ENCODE measurements around the gene C7orf33.
A peak's percentile ranks its signal among the peaks of the same experiment; 100 is the strongest.

The C7orf33 gene

DNA sequence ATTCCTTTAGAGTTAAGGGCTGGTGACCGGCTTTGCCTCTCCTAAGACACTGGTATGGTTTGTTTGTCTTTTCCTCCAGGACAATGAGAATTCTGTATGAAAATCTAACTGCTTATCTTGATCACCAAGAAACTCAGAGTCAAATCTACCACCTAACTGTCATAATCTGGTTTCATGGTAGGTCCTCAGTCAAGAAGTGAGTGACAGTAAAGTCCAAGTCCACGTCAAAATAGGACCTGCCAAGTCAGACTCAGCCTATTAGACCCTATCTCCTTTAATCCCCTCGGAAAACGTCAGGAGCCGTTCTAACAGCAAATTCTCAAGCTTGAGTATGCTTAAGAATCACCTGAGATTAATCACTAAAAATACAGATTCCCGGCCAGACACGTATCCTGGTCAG is 37.4 kb downstream of the C7orf33 start:
- Histone ChIP-seq H3K36me3 (no peaks in the 10 kb centered on the region), H3K9me3 (replicated peaks in 1 of 11) (peaks cover 0 to 6% (median 0%) of the 10 kb centered on the region in 11 experiments; a peak in 1 of 22 replicates), H3K4me1 (peaks cover 17 to 60% (median 33%) of the 10 kb centered on the region in 10 experiments), H3K27ac (no peak overlapping the region), H4K20me1 (no peaks in the 10 kb centered on the region), H3K27me3 (no peaks in the 10 kb centered on the region), H3K9ac (no peak overlapping the region), H3K4me3 (no peak overlapping the region), H3K4me2 (peak overlapping the region in 9 of 11 experiments; percentile 5 to 45 (median 11); a peak in 6 of 22 replicates)
- TF ChIP-seq Cebpa-rat (IDR thresholded peaks at IDR 0.05): no peak

DNA sequence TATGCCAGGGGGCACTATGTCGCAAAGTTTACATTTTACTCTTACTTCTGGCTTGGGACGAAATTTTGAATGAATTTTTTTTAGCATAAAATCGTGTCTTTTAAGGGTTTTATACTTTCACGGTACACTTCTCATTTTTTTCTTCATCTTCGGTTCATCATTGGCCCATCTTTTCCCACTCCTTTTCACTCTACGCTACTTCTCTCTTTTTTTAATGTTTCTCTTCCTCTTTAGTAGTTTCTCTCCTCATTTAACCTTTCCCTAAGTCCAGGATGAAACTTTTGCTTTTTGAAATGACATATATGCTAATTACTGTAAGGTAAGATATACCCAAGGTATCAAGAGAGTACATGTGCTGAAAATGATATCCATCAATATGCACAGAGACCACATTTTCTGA is 39.5 kb downstream of the C7orf33 start:
- no peaks in the 10 kb centered on the region for H4K20me1 ChIP-seq
- H3K27ac ChIP-seq: no peak overlapping the region
- no peaks in the 10 kb centered on the region for H3K36me3 ChIP-seq
- peaks cover 0 to 6% (median 0%) of the 10 kb centered on the region in 11 experiments; a peak in 1 of 22 replicates for H3K9me3 ChIP-seq (replicated peaks in 1 of 11)
- H3K4me1 ChIP-seq: peaks cover 0 to 50% (median 19%) of the 10 kb centered on the region in 10 experiments; a peak in 16 of 20 replicates
- H3K9ac ChIP-seq: no peak overlapping the region
- peak overlapping the region in 3 of 11 experiments; percentile 31 to 70 (median 65); a peak in 6 of 22 replicates for H3K4me2 ChIP-seq
- TF ChIP-seq Cebpa-rat (IDR thresholded peaks at IDR 0.05): no peak
- no peak overlapping the region for H3K4me3 ChIP-seq
- H3K27me3 ChIP-seq: no peaks in the 10 kb centered on the region

- Histone ChIP-seq H3K4me2 (peak overlapping the region in 1 of 11 experiments; percentile 38; a peak in 2 of 22 replicates), H3K9me3 (replicated peaks in 1 of 11) (peaks cover 0 to 6% (median 0%) of the 10 kb centered on the region in 11 experiments; a peak in 1 of 22 replicates), H3K27me3 (no peaks in the 10 kb centered on the region), H3K27ac (no peak overlapping the region), H3K9ac (no peak overlapping the region), H3K4me1 (peaks cover 0 to 31% (median 11%) of the 10 kb centered on the region in 10 experiments; a peak in 15 of 20 replicates), H4K20me1 (no peaks in the 10 kb centered on the region), H3K36me3 (no peaks in the 10 kb centered on the region), H3K4me3 (no peak overlapping the region)
- no peak for TF ChIP-seq Cebpa-rat (IDR thresholded peaks at IDR 0.05)
These were observed 43.2 kb downstream of the C7orf33 start for GRCh38 chr7:148633761-148634160.

DNA sequence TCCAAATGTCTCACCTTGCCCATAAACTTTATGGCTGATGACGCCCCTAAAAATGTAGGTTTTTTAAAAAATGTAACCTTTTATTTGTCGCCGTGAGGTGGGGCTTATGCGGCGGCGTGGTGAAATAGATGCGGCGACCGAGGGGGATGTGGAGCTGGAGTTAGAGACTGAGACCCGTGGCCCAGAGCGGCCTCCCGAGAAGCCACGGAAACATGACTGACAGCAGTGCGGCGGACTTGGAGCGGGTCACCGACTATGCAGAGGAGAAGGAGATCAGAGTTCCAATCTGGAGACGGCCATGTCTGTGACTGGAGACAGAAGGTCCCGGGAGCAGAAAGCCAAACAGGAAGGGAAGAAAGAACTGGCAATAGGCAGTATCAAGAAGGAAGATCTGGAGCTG is 46.5 kb downstream of the C7orf33 start:
- Histone ChIP-seq H3K4me1 (peaks cover 0 to 10% (median 9%) of the 10 kb centered on the region in 10 experiments; a peak in 14 of 20 replicates), H3K27me3 (no peaks in the 10 kb centered on the region), H3K9me3 (replicated peaks in 1 of 11) (0 out of 22 replicates have a peak, but pooled peaks cover 0 to 7% (median 0%) of the 10 kb centered on the region in 11 experiments), H4K20me1 (no peaks in the 10 kb centered on the region), H3K27ac (no peak overlapping the region), H3K36me3 (no peaks in the 10 kb centered on the region), H3K4me2 (no peak overlapping the region), H3K4me3 (no peak overlapping the region), H3K9ac (no peak overlapping the region)
- no peak for TF ChIP-seq Cebpa-rat (IDR thresholded peaks at IDR 0.05)

GRCh38 chr7:148645898-148646297 is 55.3 kb downstream of the C7orf33 start:
- no peak overlapping the region for H3K4me3 ChIP-seq
- no peak for TF ChIP-seq Cebpa-rat (IDR thresholded peaks at IDR 0.05)
- H3K4me1 ChIP-seq: no peaks in the 10 kb centered on the region
- no peak overlapping the region for H3K27ac ChIP-seq
- H3K4me2 ChIP-seq: 0 out of 22 replicates have a peak overlapping the region, but pooled peaks of 1 of the 11 experiments have one; percentile 3
- no peak overlapping the region for H3K9ac ChIP-seq
- no peaks in the 10 kb centered on the region for H3K9me3 ChIP-seq (replicated peaks in 1 of 11)
- no peaks in the 10 kb centered on the region for H3K36me3 ChIP-seq
- no peaks in the 10 kb centered on the region for H4K20me1 ChIP-seq
- H3K27me3 ChIP-seq: no peaks in the 10 kb centered on the region

GRCh38 chr7:148650232-148650858 is 59.8 kb downstream of the C7orf33 start:
- Histone ChIP-seq H3K27ac (no peak overlapping the region), H4K20me1 (no peaks in the 10 kb centered on the region), H3K4me2 (no peak overlapping the region), H3K27me3 (no peaks in the 10 kb centered on the region), H3K4me3 (no peak overlapping the region), H3K9ac (no peak overlapping the region), H3K36me3 (no peaks in the 10 kb centered on the region), H3K4me1 (no peaks in the 10 kb centered on the region), H3K9me3 (replicated peaks in 1 of 11) (no peaks in the 10 kb centered on the region)
- no peak for TF ChIP-seq Cebpa-rat (IDR thresholded peaks at IDR 0.05)

- H3K36me3 ChIP-seq: no peaks in the 10 kb centered on the region
- no peaks in the 10 kb centered on the region for H4K20me1 ChIP-seq
- H3K4me1 ChIP-seq: no peaks in the 10 kb centered on the region
- no peaks in the 10 kb centered on the region for H3K9me3 ChIP-seq (replicated peaks in 1 of 11)
- no peaks in the 10 kb centered on the region for H3K27me3 ChIP-seq
- TF ChIP-seq Cebpa-rat (IDR thresholded peaks at IDR 0.05): no peak
- no peak overlapping the region for H3K4me3 ChIP-seq
- H3K9ac ChIP-seq: no peak overlapping the region
- H3K4me2 ChIP-seq: no peak overlapping the region
- no peak overlapping the region for H3K27ac ChIP-seq
These were observed 62.2 kb downstream of the C7orf33 start for GRCh38 chr7:148652773-148653172.

DNA sequence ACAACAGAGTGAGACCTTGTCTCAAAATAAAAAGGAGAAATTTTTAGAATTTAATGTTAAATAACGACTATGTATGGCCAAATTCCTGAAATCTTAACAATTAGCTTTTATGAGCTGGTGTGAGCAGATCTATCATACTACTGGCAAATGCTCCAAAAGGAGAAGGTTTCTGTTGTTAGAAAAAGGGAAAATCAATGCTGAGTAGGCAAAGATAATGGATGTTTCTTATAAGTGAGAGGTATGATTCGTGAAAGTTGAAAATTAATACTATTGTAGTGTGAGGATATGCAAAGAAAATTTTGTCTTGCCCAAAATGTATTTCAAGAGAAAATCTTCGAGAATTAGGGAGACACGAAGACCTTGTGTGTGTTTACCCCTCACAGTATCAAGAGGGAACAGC is 67.4 kb downstream of the C7orf33 start:
- no peak for TF ChIP-seq Cebpa-rat (IDR thresholded peaks at IDR 0.05)

DNA sequence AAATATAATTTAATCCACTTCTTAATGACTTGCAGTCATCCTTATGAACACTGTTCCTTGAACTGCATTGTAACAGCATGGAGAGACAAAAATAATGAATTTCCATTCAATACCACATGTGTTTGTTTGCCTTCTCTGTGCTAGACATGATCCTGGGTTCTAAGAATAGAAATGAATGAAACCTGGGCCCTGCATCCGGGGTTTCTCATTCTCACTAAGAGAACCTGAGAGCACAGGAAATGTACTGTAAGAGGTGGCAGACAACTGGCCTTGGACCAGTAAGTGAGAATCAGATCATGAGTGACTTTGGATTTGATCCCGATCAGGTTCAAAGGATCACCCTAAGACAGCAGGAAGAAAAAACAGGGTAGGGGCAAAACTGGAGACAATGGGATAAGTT is 70.9 kb downstream of the C7orf33 start:
- H3K27me3 ChIP-seq: no peaks in the 10 kb centered on the region

More for the DNA sequence above, 67.4 kb downstream of the C7orf33 start:
- no peak overlapping the region for H3K4me2 ChIP-seq
- H3K9ac ChIP-seq: no peak overlapping the region
- H3K27ac ChIP-seq: no peak overlapping the region
- H3K4me1 ChIP-seq: peaks cover 0 to 4% (median 0%) of the 10 kb centered on the region in 10 experiments; a peak in 3 of 20 replicates
- H3K9me3 ChIP-seq (replicated peaks in 1 of 11): peaks cover 0 to 8% (median 7%) of the 10 kb centered on the region in 11 experiments; a peak in 9 of 22 replicates
- H3K4me3 ChIP-seq: no peak overlapping the region
- no peaks in the 10 kb centered on the region for H3K27me3 ChIP-seq
- no peaks in the 10 kb centered on the region for H3K36me3 ChIP-seq
- H4K20me1 ChIP-seq: no peaks in the 10 kb centered on the region

More for the DNA sequence above, 70.9 kb downstream of the C7orf33 start:
- H3K36me3 ChIP-seq: no peaks in the 10 kb centered on the region
- no peak overlapping the region for H3K9ac ChIP-seq
- no peaks in the 10 kb centered on the region for H4K20me1 ChIP-seq
- H3K9me3 ChIP-seq (replicated peaks in 1 of 11): peaks cover 0 to 11% (median 7%) of the 10 kb centered on the region in 11 experiments; a peak in 10 of 22 replicates
- no peak overlapping the region for H3K4me2 ChIP-seq
- H3K27ac ChIP-seq: no peak overlapping the region
- H3K4me1 ChIP-seq: peaks cover 7 to 24% (median 21%) of the 10 kb centered on the region in 10 experiments
- TF ChIP-seq Cebpa-rat (IDR thresholded peaks at IDR 0.05): no peak
- no peak overlapping the region for H3K4me3 ChIP-seq
